PC-3 (cell line): ENCODE data around the gene ISCU.

Experiments used
- CTCF ChIP-seq: fragments of 300-600 bp; sonication (generic); conservative IDR thresholded peaks from 2 replicates; pipeline ENCODE4 v1.5.1; 2017; ENCODE audit warnings: antibody characterized with exemption, low read depth, mild to moderate bottlenecking, low read length
- EZH2 ChIP-seq: fragments of 300-600 bp; sonication (generic); IDR thresholded peaks from one replicate; pipeline ENCODE4 v1.6.1; 2017; ENCODE audit warnings: antibody characterized with exemption, mild to moderate bottlenecking, low read length; ENCODE audit not compliant: unreplicated experiment
- EZH2phosphoT487 ChIP-seq: fragments of 300-600 bp; sonication (generic); IDR thresholded peaks from 2 replicates; pipeline ENCODE4 v1.6.1; 2018; ENCODE audit warnings: mild to moderate bottlenecking, antibody characterized with exemption, low read length, borderline replicate concordance

- TF ChIP-seq CTCF, result no peak
- TF ChIP-seq EZH2, result no peak
- TF ChIP-seq EZH2phosphoT487, result no peak
Measured at GRCh38 chr12:108594323-108594903, 32.0 kb downstream of the ISCU start.
